ENCODE measurements around the gene SPACA4. TPM values are rescaled to one million over a fixed set of nuclear protein-coding genes. Genes with fewer than 3 reads are reported as not detected.

The SPACA4 gene
- polyA plus RNA-seq, 1 donor (not counting 4 experiments of a cell fraction or from before 2014, with no cell fraction given) = 0.08 TPM

DNA sequence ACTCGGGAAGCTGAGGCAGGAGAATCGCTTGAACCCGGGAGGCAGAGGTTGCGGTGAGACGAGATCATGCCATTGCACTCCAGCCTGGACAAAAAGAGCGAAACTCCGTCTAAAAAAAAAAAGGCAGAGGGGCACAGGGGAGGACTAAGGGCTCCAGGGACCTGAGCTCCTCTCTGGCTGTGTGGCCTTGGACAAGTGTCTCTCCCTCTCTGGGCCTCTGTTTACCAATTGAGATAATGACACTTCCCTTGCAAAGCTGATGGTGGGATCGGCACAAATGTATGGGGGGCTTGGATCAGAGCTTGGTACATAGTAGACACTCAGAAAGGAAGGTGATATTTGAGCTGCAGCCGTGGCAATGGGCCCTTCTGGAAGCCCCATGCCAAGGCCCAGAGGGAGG lies 11.4 kb upstream of the SPACA4 start:
- no peaks in the 10 kb centered on the region for H3K27me3 ChIP-seq (ENCODE audit: control insufficient read depth, extremely low read depth, insufficient read depth, low read length)
- H3K27ac ChIP-seq (ENCODE audit: control insufficient read depth, insufficient read depth, low read length) = no peak overlapping the region
- no peak overlapping the region for H3K4me3 ChIP-seq (ENCODE audit: control insufficient read depth in 2 of 3, extremely low read depth in 1 of 3, insufficient read depth in 2 of 3, low read depth in 1 of 3, low read length in 3 of 3)
- no peak for TF ChIP-seq EZH2 (IDR thresholded peaks at IDR 0.05; ENCODE audit: low read length)
- TF ChIP-seq, protein P1, sequence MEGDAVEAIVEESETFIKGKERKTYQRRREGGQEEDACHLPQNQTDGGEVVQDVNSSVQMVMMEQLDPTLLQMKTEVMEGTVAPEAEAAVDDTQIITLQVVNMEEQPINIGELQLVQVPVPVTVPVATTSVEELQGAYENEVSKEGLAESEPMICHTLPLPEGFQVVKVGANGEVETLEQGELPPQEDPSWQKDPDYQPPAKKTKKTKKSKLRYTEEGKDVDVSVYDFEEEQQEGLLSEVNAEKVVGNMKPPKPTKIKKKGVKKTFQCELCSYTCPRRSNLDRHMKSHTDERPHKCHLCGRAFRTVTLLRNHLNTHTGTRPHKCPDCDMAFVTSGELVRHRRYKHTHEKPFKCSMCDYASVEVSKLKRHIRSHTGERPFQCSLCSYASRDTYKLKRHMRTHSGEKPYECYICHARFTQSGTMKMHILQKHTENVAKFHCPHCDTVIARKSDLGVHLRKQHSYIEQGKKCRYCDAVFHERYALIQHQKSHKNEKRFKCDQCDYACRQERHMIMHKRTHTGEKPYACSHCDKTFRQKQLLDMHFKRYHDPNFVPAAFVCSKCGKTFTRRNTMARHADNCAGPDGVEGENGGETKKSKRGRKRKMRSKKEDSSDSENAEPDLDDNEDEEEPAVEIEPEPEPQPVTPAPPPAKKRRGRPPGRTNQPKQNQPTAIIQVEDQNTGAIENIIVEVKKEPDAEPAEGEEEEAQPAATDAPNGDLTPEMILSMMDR (optimal IDR thresholded peaks at IDR 0.05 in 1 of 3, IDR thresholded peaks at IDR 0.05 in 1 of 3, conservative IDR thresholded peaks at IDR 0.05 in 1 of 3; ENCODE audit: extremely low read depth in 1 of 3, insufficient read depth in 2 of 3, low read length in 3 of 3) = no peak
- no peaks in the 10 kb centered on the region for H3K9me3 ChIP-seq (ENCODE audit: control insufficient read depth, low read depth, low read length)
- H2AFZ ChIP-seq (ENCODE audit: control insufficient read depth, low read length) = no peak overlapping the region
- H4K20me1 ChIP-seq (ENCODE audit: control insufficient read depth, extremely low read depth, insufficient read depth, low read length) = no peaks in the 10 kb centered on the region
- H3K4me2 ChIP-seq (ENCODE audit: control insufficient read depth, extremely low read depth, insufficient read depth, low read depth, low read length) = no peak overlapping the region
- H3K9me1 ChIP-seq (ENCODE audit: control insufficient read depth, extremely low read depth, insufficient read depth, low read length) = no peaks in the 10 kb centered on the region
- no peaks in the 10 kb centered on the region for H3K79me2 ChIP-seq (ENCODE audit: control insufficient read depth, insufficient read depth, low read length)
- FAIRE-seq (no peak), DNase-seq (ENCODE audit: low read depth, low spot score) (no peak)
- H3K36me3 ChIP-seq (ENCODE audit: control insufficient read depth in 2 of 2, extremely low read depth in 1 of 2, insufficient read depth in 2 of 2, low read length in 2 of 2) = no peaks in the 10 kb centered on the region
- dilution Hi-C loops (cut with MboI; ENCODE audit: extremely low pct_ligation_motif_present, low sequenced_read_pairs) = no loop called here
- no peak overlapping the region for H3K9ac ChIP-seq (ENCODE audit: control insufficient read depth, extremely low read depth, insufficient read depth, low read length)
- no peaks in the 10 kb centered on the region for H3K4me1 ChIP-seq (ENCODE audit: control insufficient read depth, extremely low read depth, insufficient read depth, low read length)

DNA sequence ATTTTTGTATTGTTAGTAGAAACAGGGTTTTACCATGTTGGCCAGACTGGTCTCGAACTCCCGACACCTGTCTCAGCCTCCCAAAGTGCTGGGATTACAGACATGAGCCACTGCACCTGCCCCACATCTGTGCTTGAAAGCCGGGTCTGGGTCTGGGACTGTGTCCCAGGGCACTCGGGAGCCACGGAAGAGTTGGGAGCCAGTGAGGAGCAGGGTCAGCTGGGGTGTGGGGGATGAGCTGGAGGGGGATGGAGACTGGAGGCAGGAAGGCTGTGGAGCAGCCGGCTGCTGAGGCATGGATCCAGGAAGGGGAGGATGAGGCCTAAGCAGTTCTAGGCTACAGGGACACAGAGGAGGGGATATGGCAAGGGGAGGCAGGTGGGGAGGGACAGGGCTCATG lies 10.7 kb upstream of the SPACA4 start:
- Histone ChIP-seq H3K9me1 (ENCODE audit: control insufficient read depth, extremely low read depth, insufficient read depth, low read length) (no peaks in the 10 kb centered on the region), H3K27me3 (ENCODE audit: control insufficient read depth, extremely low read depth, insufficient read depth, low read length) (no peaks in the 10 kb centered on the region), H3K4me1 (ENCODE audit: control insufficient read depth, extremely low read depth, insufficient read depth, low read length) (no peaks in the 10 kb centered on the region), H3K9ac (ENCODE audit: control insufficient read depth, extremely low read depth, insufficient read depth, low read length) (no peak overlapping the region), H3K36me3 (ENCODE audit: control insufficient read depth in 2 of 2, extremely low read depth in 1 of 2, insufficient read depth in 2 of 2, low read length in 2 of 2) (no peaks in the 10 kb centered on the region), H3K79me2 (ENCODE audit: control insufficient read depth, insufficient read depth, low read length) (no peaks in the 10 kb centered on the region), H3K4me2 (ENCODE audit: control insufficient read depth, extremely low read depth, insufficient read depth, low read depth, low read length) (no peak overlapping the region), H3K9me3 (ENCODE audit: control insufficient read depth, low read depth, low read length) (no peaks in the 10 kb centered on the region), H4K20me1 (ENCODE audit: control insufficient read depth, extremely low read depth, insufficient read depth, low read length) (no peaks in the 10 kb centered on the region), H3K4me3 (ENCODE audit: control insufficient read depth in 2 of 3, extremely low read depth in 1 of 3, insufficient read depth in 2 of 3, low read depth in 1 of 3, low read length in 3 of 3) (no peak overlapping the region), H3K27ac (ENCODE audit: control insufficient read depth, insufficient read depth, low read length) (no peak overlapping the region), H2AFZ (ENCODE audit: control insufficient read depth, low read length) (no peak overlapping the region)
- FAIRE-seq (no peak), DNase-seq (ENCODE audit: low read depth, low spot score) (no peak)
- TF ChIP-seq, protein P1 (optimal IDR thresholded peaks at IDR 0.05 in 1 of 3, IDR thresholded peaks at IDR 0.05 in 1 of 3, conservative IDR thresholded peaks at IDR 0.05 in 1 of 3; ENCODE audit: extremely low read depth in 1 of 3, insufficient read depth in 2 of 3, low read length in 3 of 3) = no peak
- dilution Hi-C loops (cut with MboI; ENCODE audit: extremely low pct_ligation_motif_present, low sequenced_read_pairs) = no loop called here
